SJCRH30 (cell line): ENCODE results near the gene FNDC10. TPM values are rescaled to one million over a fixed set of nuclear protein-coding genes. Genes with fewer than 3 reads are reported as not detected.

Experiments used
- total RNA-seq: library from RNA; depleted of rRNA; stranded (reverse); fragments of >200 nt; shearing (Covaris generic); gene quantifications from 2 replicates; pipeline ENCODE4 v1.2.3, GENCODE V29; 2014; rRNA removed

The FNDC10 gene
- total RNA-seq, 1 experiment from 2014 or later = 1.9 TPM

Other genes starting within 250 kb of the FNDC10 start
- 11.3 and 13.8 TPM in 2 replicates for gene MXRA8, start 241.6 kb downstream of the FNDC10 start, total RNA-seq
- 177 and 208 TPM in 2 replicates for gene AURKAIP1, start 224.9 kb downstream of the FNDC10 start, total RNA-seq
- gene CCNL2, start 200.8 kb downstream of the FNDC10 start, total RNA-seq = 124 and 196 TPM in 2 replicates
- 229 and 236 TPM in 2 replicates for gene MRPL20, start 192.8 kb downstream of the FNDC10 start, total RNA-seq
- 6.1 and 6.2 TPM in 2 replicates for gene ANKRD65, start 178.9 kb downstream of the FNDC10 start, total RNA-seq
- 0.58 and 3.3 TPM in 2 replicates for gene VWA1, start 164.4 kb downstream of the FNDC10 start, total RNA-seq
- 0.20 TPM in 1 of 2 replicates, not detected in the other for gene ATAD3C, start 150.4 kb downstream of the FNDC10 start, total RNA-seq
- 53.1 and 55.5 TPM in 2 replicates for gene ATAD3B, start 128.4 kb downstream of the FNDC10 start, total RNA-seq
- gene ATAD3A, start 88.0 kb downstream of the FNDC10 start, total RNA-seq = 72.6 and 74.7 TPM in 2 replicates
- gene TMEM240, start 59.5 kb downstream of the FNDC10 start, total RNA-seq = 1.5 and 1.9 TPM in 2 replicates
- 258 and 267 TPM in 2 replicates for gene SSU72, start 25.3 kb downstream of the FNDC10 start, total RNA-seq
- gene MIB2, start 15.4 kb upstream of the FNDC10 start, total RNA-seq = 37.2 and 49.6 TPM in 2 replicates
- 0.81 and 2.7 TPM in 2 replicates for gene MMP23B, start 32.0 kb upstream of the FNDC10 start, total RNA-seq
- gene CDK11B, start 58.9 kb upstream of the FNDC10 start, total RNA-seq = 28.0 and 32.6 TPM in 2 replicates
- gene SLC35E2B, start 92.7 kb upstream of the FNDC10 start, total RNA-seq = 31.3 and 36.1 TPM in 2 replicates
- 20.1 and 29.4 TPM in 2 replicates for gene CDK11A, start 124.2 kb upstream of the FNDC10 start, total RNA-seq
- 65.2 and 74.6 TPM in 2 replicates for gene NADK, start 178.3 kb upstream of the FNDC10 start, total RNA-seq